HG02588 (cell line): ENCODE measurements around the gene CXCL10.

Experiments
- ATAC-seq: cut with Tn5 transposase; IDR thresholded peaks from one replicate; pipeline ENCODE4 v1.9.1; 2021; ENCODE audit warnings: mild to moderate bottlenecking, moderate library complexity; ENCODE audit not compliant: unreplicated experiment

Gene CXCL10

GRCh38 chr4:75997081-75997480, 26.2 kb downstream of the CXCL10 start:
- no peak for ATAC-seq

GRCh38 chr4:75995727-75996126, 27.6 kb downstream of the CXCL10 start:
- ATAC-seq = no peak

- ATAC-seq = no peak
Measured at GRCh38 chr4:75992462-75992861, 30.8 kb downstream of the CXCL10 start.

DNA sequence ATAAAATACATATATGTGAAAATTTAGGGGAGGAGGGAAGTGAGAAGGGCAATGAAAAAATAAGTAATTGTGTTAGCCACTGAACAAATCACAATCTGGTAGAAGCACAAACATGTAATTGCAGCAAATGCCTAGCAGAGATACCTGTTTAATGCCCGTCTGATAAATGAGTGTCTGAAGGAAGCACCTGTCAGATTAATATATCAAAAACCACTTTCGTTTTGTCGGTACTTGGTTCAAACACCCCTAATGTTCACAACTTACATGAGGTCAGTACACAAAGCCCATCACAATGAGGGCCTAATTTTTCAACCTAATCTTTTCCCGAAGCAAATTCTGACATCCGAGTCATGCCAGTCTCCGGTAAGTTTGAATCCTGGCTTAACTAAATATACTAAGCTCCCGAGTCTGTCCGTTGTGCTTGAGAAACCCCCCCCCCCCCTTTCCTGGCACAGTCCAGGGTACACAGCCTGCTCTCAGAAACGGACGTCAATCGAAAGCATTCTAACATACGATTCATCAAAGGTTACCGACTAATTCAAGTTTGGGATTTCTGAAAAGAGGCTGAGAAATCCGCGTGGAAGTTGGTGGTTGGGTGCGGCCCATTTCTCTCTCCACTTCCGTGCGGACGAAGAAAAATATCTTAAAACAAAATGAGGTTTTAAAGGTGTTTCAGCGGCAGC, 33.3 kb downstream of the CXCL10 start:
- no peak for ATAC-seq

DNA sequence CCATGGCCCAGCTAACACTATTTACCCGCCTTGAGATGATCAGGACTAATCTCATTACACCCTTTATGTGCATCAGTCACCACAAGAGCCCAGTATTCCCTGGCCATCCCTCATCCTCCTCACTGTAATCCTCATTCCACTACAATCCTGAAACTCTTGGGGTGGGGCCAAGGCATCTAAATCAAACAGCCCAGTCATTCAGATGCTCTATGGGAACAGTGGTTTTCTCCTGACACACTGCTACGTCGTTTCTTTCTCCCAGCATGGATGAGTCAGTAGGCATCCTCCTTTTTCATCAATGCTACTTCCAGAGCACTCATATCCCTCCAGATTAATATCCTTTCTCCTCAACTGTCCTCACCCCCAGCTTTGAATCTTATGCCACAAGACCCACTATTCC, 38.2 kb downstream of the CXCL10 start:
- no peak for ATAC-seq

GRCh38 chr4:75980576-75980975, 42.7 kb downstream of the CXCL10 start:
- ATAC-seq = no peak

GRCh38 chr4:75976177-75976576, 47.1 kb downstream of the CXCL10 start:
- ATAC-seq = no peak

DNA sequence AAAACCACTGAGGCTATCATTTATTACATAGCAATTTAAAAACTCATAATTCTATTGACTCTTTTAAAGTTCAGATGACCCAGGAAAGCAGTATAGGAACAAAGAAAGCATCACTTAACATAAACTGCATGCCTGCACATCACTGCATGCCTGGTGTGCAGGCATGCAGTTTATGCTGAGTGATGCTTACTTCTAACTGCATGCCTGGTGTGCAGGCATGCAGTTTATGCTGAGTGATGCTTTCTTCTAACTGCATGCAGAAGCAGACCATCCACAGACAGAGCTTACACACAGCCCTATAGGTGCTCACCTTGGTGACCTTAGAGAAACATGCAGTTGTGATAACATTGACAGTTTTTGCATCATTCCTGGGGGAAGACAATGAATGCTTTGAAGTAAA, 49.5 kb downstream of the CXCL10 start:
- ATAC-seq = no peak
